GM18909 (cell line): Measurements from ENCODE around the gene USP19.

Experiments
- ATAC-seq: cut with Tn5 transposase; IDR thresholded peaks from one replicate; pipeline ENCODE4 v1.9.1; 2021; ENCODE audit warnings: mild to moderate bottlenecking; ENCODE audit not compliant: unreplicated experiment, poor library complexity

The USP19 gene

GRCh38 chr3:49120438-49121131 lies at the start of gene USP19:
Gene USP19 (minus strand): TSS chr3:49120823. CDS start chr3:49119145, 1,678 bp downstream.
- ATAC-seq = peak; percentile 85

- ATAC-seq = no peak
These were observed 46.3 kb upstream of the USP19 start for GRCh38 chr3:49166752-49167556.

GRCh38 chr3:49165771-49166751 lies 45.4 kb upstream of the USP19 start, which contains the start of gene CCDC71:
Gene CCDC71 (minus strand): TSS chr3:49166331. CDS start chr3:49164208, 2,123 bp downstream.
- ATAC-seq = no peak

GRCh38 chr3:49164983-49165720 lies 44.5 kb upstream of the USP19 start:
- no peak for ATAC-seq

GRCh38 chr3:49163609-49164008 lies 43.0 kb upstream of the USP19 start:
- ATAC-seq = no peak

- ATAC-seq = no peak
These were observed 42.3 kb upstream of the USP19 start for GRCh38 chr3:49162751-49163419.

GRCh38 chr3:49161808-49162530 lies 41.3 kb upstream of the USP19 start:
- ATAC-seq = no peak

GRCh38 chr3:49161197-49161596 lies 40.6 kb upstream of the USP19 start:
- ATAC-seq = no peak

GRCh38 chr3:49158792-49159191 lies 38.2 kb upstream of the USP19 start:
- no peak for ATAC-seq

GRCh38 chr3:49158103-49158709 lies 37.6 kb upstream of the USP19 start:
- ATAC-seq = no peak

GRCh38 chr3:49157289-49157688 lies 36.7 kb upstream of the USP19 start:
- no peak for ATAC-seq

- no peak for ATAC-seq
These were observed 32.8 kb upstream of the USP19 start for GRCh38 chr3:49153349-49153912.

GRCh38 chr3:49151610-49152009 lies 31.0 kb upstream of the USP19 start:
- no peak for ATAC-seq

- no peak for ATAC-seq
These were observed 27.5 kb upstream of the USP19 start for GRCh38 chr3:49148159-49148558.

- no peak for ATAC-seq
These were observed 19.5 kb upstream of the USP19 start for GRCh38 chr3:49140080-49140479.

- ATAC-seq = no peak
These were observed 14.9 kb upstream of the USP19 start for GRCh38 chr3:49135499-49135898.

- no peak for ATAC-seq
These were observed 14.0 kb upstream of the USP19 start for GRCh38 chr3:49134471-49135265.
